HepG2 (cell line): ENCODE results near the gene GRK4. TPM values are rescaled to one million over a fixed set of nuclear protein-coding genes. Genes with fewer than 3 reads are reported as not detected.

Experiments used
- ATAC-seq: fragments of 200-7000 bp; cut with Tn5 transposase; 3 replicates; pipeline ENCODE4 v1.9.1; 2020; ENCODE audit warnings: mild to moderate bottlenecking, moderate library complexity
- BruUV-seq: library from RNA; stranded (reverse); fragments of 400-500 nt; replicated peaks from 2 replicates; lab custom pipeline; 2021; lab: Mats Ljungman, UMichigan
- CTCF ChIA-PET: fragments of 300-600 bp; formaldehyde crosslinking; extraction: SDS; loops from one replicate; lab custom pipeline; 2021; ENCODE audit warnings: low total read pairs, inconsistent platforms, low intra/inter-chr PET ratio; lab: Yijun Ruan, JAX
- POLR2A ChIA-PET: fragments of 350-600 bp; sonication (Branson Sonifier 250); formaldehyde crosslinking; loops from one replicate; lab custom pipeline; 2020; ENCODE audit warnings: antibody characterized with exemption, inconsistent platforms; lab: Yijun Ruan, JAX
- DNase-seq: peaks from one replicate; pipeline ENCODE4 v3.0.0-alpha.2; 2015; ENCODE audit warnings: low spot score
- FAIRE-seq: peaks from 3 replicates; lab custom pipeline; 2011; peaks lifted over from hg19 to GRCh38; lab: Jason Lieb, UNC
- H2AFZ ChIP-seq: one replicate; pipeline ENCODE4 v1.6.1; 2011; ENCODE audit warnings: low read length, inconsistent platforms
- H3K27ac ChIP-seq: fragments of 300-600 bp; 3 replicates; pipeline ENCODE4 v1.8.0; 2011; ENCODE audit warnings: mixed run types, mild to moderate bottlenecking, mixed read lengths, low read length, inconsistent platforms; ENCODE audit not compliant: insufficient read depth; ENCODE audit errors: extremely low read length
- H3K27me3 ChIP-seq, 2 experiments: fragments of 200-600 bp in 1 of 2; 2 replicates in 1 of 2; 3 replicates in 1 of 2; pipeline versions ENCODE4 v1.6.0 to v1.8.0; 2011; ENCODE audit warnings: low read length in 2 of 2, mild to moderate bottlenecking in 2 of 2, moderate library complexity in 2 of 2, inconsistent platforms in 1 of 2; ENCODE audit not compliant: insufficient read depth in 2 of 2, control insufficient read depth in 1 of 2
- H3K36me3 ChIP-seq, 2 experiments: fragments of 200-600 bp in 1 of 2; replicated peaks in 1 of 2; 2 replicates in 1 of 2; 3 replicates in 1 of 2; pipeline versions ENCODE4 v1.5.1 to v1.8.0; 2011; ENCODE audit warnings: low read length in 2 of 2, inconsistent platforms in 1 of 2; ENCODE audit not compliant: insufficient read depth in 2 of 2, control insufficient read depth in 1 of 2
- H3K4me1 ChIP-seq: 2 replicates; pipeline ENCODE4 v1.5.1; 2012; ENCODE audit warnings: low read length, inconsistent platforms; ENCODE audit not compliant: insufficient read depth
- H3K4me2 ChIP-seq: 2 replicates; pipeline ENCODE4 v1.6.0; 2011; ENCODE audit warnings: low read depth, low read length, inconsistent platforms
- H3K4me3 ChIP-seq, 3 experiments: fragments of 200-600 bp in 1 of 3; sonication (generic), shearing (Covaris generic) in 1 of 3; replicated peaks in 1 of 3; 2 replicates each; pipeline ENCODE4 v1.5.1; 2011 to 2016; ENCODE audit warnings: low read length in 3 of 3, inconsistent platforms in 2 of 3, low read depth in 2 of 3, mild to moderate bottlenecking in 2 of 3, control low read depth in 1 of 3, mixed read lengths in 1 of 3; ENCODE audit not compliant: insufficient read depth in 1 of 3
- H3K79me2 ChIP-seq: one replicate; pipeline ENCODE4 v1.6.1; 2011; ENCODE audit warnings: low read length, inconsistent platforms; ENCODE audit not compliant: insufficient read depth
- H3K9ac ChIP-seq: 2 replicates; pipeline ENCODE4 v1.6.0; 2011; ENCODE audit warnings: mild to moderate bottlenecking, low read depth, low read length, inconsistent platforms; ENCODE audit not compliant: insufficient read depth
- H3K9me3 ChIP-seq: 2 replicates; pipeline ENCODE4 v1.5.1; 2012; ENCODE audit warnings: mild to moderate bottlenecking, low read length
- H4K20me1 ChIP-seq: 2 replicates; pipeline ENCODE4 v1.6.0; 2011; ENCODE audit warnings: inconsistent platforms, mild to moderate bottlenecking, low read length, moderate library complexity; ENCODE audit not compliant: insufficient read depth
- DR1 ChIP-seq: sonication (generic); formaldehyde crosslinking; IDR thresholded peaks from 2 replicates; pipeline ENCODE4 v1.8.0; 2021; ENCODE audit warnings: mild to moderate bottlenecking, missing genetic modification reagents, inconsistent platforms
- FOXP4 ChIP-seq: sonication (generic); formaldehyde crosslinking; IDR thresholded peaks from 2 replicates; pipeline ENCODE4 v1.4.0; 2020; ENCODE audit warnings: missing genetic modification reagents
- GZF1 ChIP-seq: sonication (generic); formaldehyde crosslinking; IDR thresholded peaks from 2 replicates; pipeline ENCODE4 v1.5.1; 2020; ENCODE audit warnings: mild to moderate bottlenecking, missing genetic modification reagents
- MYNN ChIP-seq: sonication (generic); formaldehyde crosslinking; IDR thresholded peaks from 2 replicates; pipeline ENCODE4 v1.4.0; 2020; ENCODE audit warnings: mild to moderate bottlenecking, low read depth, missing genetic modification reagents
- NCOA2 ChIP-seq: sonication (generic); formaldehyde crosslinking; IDR thresholded peaks from 2 replicates; pipeline ENCODE4 v1.8.0; 2022; ENCODE audit warnings: inconsistent platforms
- NFIB ChIP-seq: sonication (generic); formaldehyde crosslinking; IDR thresholded peaks from 2 replicates; pipeline ENCODE4 v1.9.0; 2021; ENCODE audit warnings: missing genetic modification reagents, mild to moderate bottlenecking, borderline replicate concordance
- NFKBIZ ChIP-seq: IDR thresholded peaks from 2 replicates; pipeline ENCODE4 v1.6.1; 2018; ENCODE audit warnings: missing genetic modification reagents, missing compliant biosample characterization
- RERE ChIP-seq: IDR thresholded peaks from 2 replicates; pipeline ENCODE4 v1.6.1; 2016; ENCODE audit warnings: low read depth, missing genetic modification reagents, missing compliant biosample characterization
- ZBTB20 ChIP-seq: sonication (generic); formaldehyde crosslinking; IDR thresholded peaks from 2 replicates; pipeline ENCODE4 v1.8.1; 2023; ENCODE audit warnings: missing genetic modification reagents, low read depth, mild to moderate bottlenecking, borderline replicate concordance
- ZBTB43 ChIP-seq: sonication (generic); formaldehyde crosslinking; conservative IDR thresholded peaks from 2 replicates; pipeline ENCODE4 v1.4.0; 2020; ENCODE audit warnings: missing genetic modification reagents
- ZNF264 ChIP-seq: sonication (generic); formaldehyde crosslinking; IDR thresholded peaks from 2 replicates; pipeline ENCODE4 v1.4.0; 2020; ENCODE audit warnings: missing genetic modification reagents
- ZNF367 ChIP-seq: sonication (generic); formaldehyde crosslinking; IDR thresholded peaks from 2 replicates; pipeline ENCODE4 v1.4.0; 2020; ENCODE audit warnings: missing genetic modification reagents, borderline replicate concordance
- ZNF414 ChIP-seq: sonication (generic); formaldehyde crosslinking; IDR thresholded peaks from 2 replicates; pipeline ENCODE4 v1.5.0; 2020; ENCODE audit warnings: missing genetic modification reagents
- ZNF720 ChIP-seq: sonication (generic); formaldehyde crosslinking; IDR thresholded peaks from 2 replicates; pipeline ENCODE4 v1.4.0; 2020; ENCODE audit warnings: missing genetic modification reagents
- ZNF816 ChIP-seq: sonication (generic); formaldehyde crosslinking; IDR thresholded peaks from 2 replicates; pipeline ENCODE4 v1.8.0; 2022; ENCODE audit warnings: missing genetic modification reagents, mild to moderate bottlenecking, borderline replicate concordance
- ZNF841 ChIP-seq: sonication (generic); formaldehyde crosslinking; IDR thresholded peaks from 2 replicates; pipeline ENCODE4 v1.8.1; 2023; ENCODE audit warnings: missing genetic modification reagents, borderline replicate concordance
- WGBS: methylation state at CpG from one replicate; pipeline ENCODE4 v1.1.6; 2017; ENCODE audit warnings: low lambda C conversion rate; 5-methylcytosine and 5-hydroxymethylcytosine counted together
- in situ Hi-C: cut with HindIII; loops from 2 replicates; pipeline ENCODE4 v1.10.0; 2017; ENCODE audit warnings: low pct_unique_long_range_greater_than_20kb; ENCODE audit not compliant: extremely low pct_ligation_motif_present
- intact Hi-C: fragments of 100-400 bp; cut with micrococcal nuclease; formaldehyde crosslinking; loops from one replicate; pipeline ENCODE4 v1.10.0; 2022; ENCODE audit not compliant: unreplicated experiment
- polyA plus RNA-seq, 8 experiments: library from polyadenylated mRNA; depleted of rRNA in 3 of 8; stranded (reverse) in 7 of 8; unstranded in 1 of 8; fragments of >200 nt; fragmentation: Illumina TruSeq in 4 of 8; extraction: Trizol in 4 of 8; gene quantifications; 2 replicates each; pipeline versions ENCODE4 v1.2.1 to v1.2.3, GENCODE V29; 2011 to 2016; ENCODE audit warnings: low read depth in 4 of 8, missing spikeins in 1 of 8, mixed read lengths in 1 of 8; ENCODE audit not compliant: insufficient read depth in 1 of 8
- total RNA-seq, 5 experiments: library from RNA; depleted of rRNA; stranded (reverse); fragments of >200 nt; fragmentation: Illumina TruSeq; extraction: Trizol; gene quantifications; 2 replicates each; pipeline ENCODE4 v1.2.3, GENCODE V29; 2016; ENCODE audit warnings: low read depth in 1 of 5

Gene GRK4
- total and polyA plus RNA-seq, 2 of the 13 experiments (the other 11 are each of a cell fraction or from before 2014, with no cell fraction given), result 1.8 to 2.0 TPM

- no peak for TF ChIP-seq RERE (CRISPR knock-in tag)
- TF ChIP-seq FOXP4, result no peak
- no peak for TF ChIP-seq ZNF414
Observed at GRCh38 chr4:3016961-3017360, 53.6 kb downstream of the GRK4 start (continued).

- Histone ChIP-seq H3K27me3 (peaks cover 3 to 39% of the 10 kb centered on the region in 2 experiments), H3K9ac (no peak overlapping the region), H2AFZ (no peak overlapping the region), H3K27ac (no peak overlapping the region), H3K4me3 (no peak overlapping the region), H3K79me2 (no peaks in the 10 kb centered on the region), H3K9me3 (no peaks in the 10 kb centered on the region), H3K4me2 (no peak overlapping the region), H3K4me1 (no peaks in the 10 kb centered on the region), H4K20me1 (no peaks in the 10 kb centered on the region), H3K36me3 (no peaks in the 10 kb centered on the region)
- in situ Hi-C loops (no loop called here), intact Hi-C loops (no loop called here)
- CTCF ChIA-PET, result no interaction called here
- POLR2A ChIA-PET, result no interaction called here
- WGBS, result 23% methylated on average over 4 of the region's 4 CpGs
- DNase-seq, result no peak
- no peak for FAIRE-seq
- ATAC-seq, result no peak
- no TSS peak for BruUV-seq
- TF ChIP-seq NFKBIZ (CRISPR knock-in tag) (no peak), ZBTB20 (no peak), ZNF720 (no peak), GZF1 (no peak), ZNF264 (CRISPR knock-in tag) (no peak), ZBTB43 (CRISPR knock-in tag) (no peak), DR1 (no peak), ZNF367 (CRISPR knock-in tag) (no peak), NFIB (CRISPR knock-in tag) (no peak), ZNF841 (CRISPR knock-in tag) (no peak), NCOA2 (CRISPR knock-in tag) (no peak), MYNN (CRISPR knock-in tag) (no peak), ZNF816 (CRISPR knock-in tag) (no peak)
Observed at GRCh38 chr4:3017504-3017903, 54.1 kb downstream of the GRK4 start.
